ENCODE data around the gene ZFYVE28. TPM values are rescaled to one million over a fixed set of nuclear protein-coding genes. Genes with fewer than 3 reads are reported as not detected.
A peak's percentile ranks its signal among the peaks of the same experiment; 100 is the strongest.

ZFYVE28 gene
- total and polyA plus RNA-seq, 2 donors from 2014 or later = 8.0 to 18.9 TPM

- Histone ChIP-seq H3K27ac (ENCODE audit: low read depth in 2 of 2, low read length in 2 of 2) (no peak overlapping the region), H3K36me3 (ENCODE audit: control insufficient read depth in 2 of 3, insufficient read depth in 3 of 3, low read length in 3 of 3) (no peaks in the 10 kb centered on the region), H3K4me3 (ENCODE audit: low read length in 3 of 3) (no peak overlapping the region), H3K9ac (ENCODE audit: low read length in 3 of 3) (no peak overlapping the region), H3K4me1 (ENCODE audit: control insufficient read depth in 2 of 3, insufficient read depth in 2 of 3, low read depth in 1 of 3, low read length in 3 of 3) (peaks cover 0 to 21% (median 17%) of the 10 kb centered on the region in 3 donors), H3K27me3 (ENCODE audit: control insufficient read depth, insufficient read depth, low read length) (no peaks in the 10 kb centered on the region), H3K9me3 (ENCODE audit: control insufficient read depth in 2 of 3, insufficient read depth in 1 of 3, low read length in 3 of 3) (no peaks in the 10 kb centered on the region)
- FAIRE-seq (no peak), DNase-seq (peak in 2 of 5 donors; percentile 40 to 49)
- intact Hi-C loops (cut with DNase I) = no loop called here
- TF ChIP-seq CTCF (IDR thresholded peaks at IDR 0.05; ENCODE audit: borderline replicate concordance, extremely low read depth, insufficient read depth) = no peak
Measured at GRCh38 chr4:2361366-2362265, 56.8 kb downstream of the ZFYVE28 start.

GRCh38 chr4:2360396-2360730 lies 58.1 kb downstream of the ZFYVE28 start:
- no peaks in the 10 kb centered on the region for H3K9me3 ChIP-seq (ENCODE audit: control insufficient read depth in 2 of 3, insufficient read depth in 1 of 3, low read length in 3 of 3)
- TF ChIP-seq CTCF (IDR thresholded peaks at IDR 0.05; ENCODE audit: borderline replicate concordance, extremely low read depth, insufficient read depth) = no peak
- FAIRE-seq (no peak), DNase-seq (no peak)
- H3K27ac ChIP-seq (ENCODE audit: low read depth in 2 of 2, low read length in 2 of 2) = no peak overlapping the region
- intact Hi-C loops (cut with DNase I) = no loop called here
- peaks cover 0 to 17% (median 14%) of the 10 kb centered on the region in 3 donors for H3K4me1 ChIP-seq (ENCODE audit: control insufficient read depth in 2 of 3, insufficient read depth in 2 of 3, low read depth in 1 of 3, low read length in 3 of 3)
- H3K9ac ChIP-seq (ENCODE audit: low read length in 3 of 3) = no peak overlapping the region
- H3K27me3 ChIP-seq (ENCODE audit: control insufficient read depth, insufficient read depth, low read length) = no peaks in the 10 kb centered on the region
- H3K4me3 ChIP-seq (ENCODE audit: low read length in 3 of 3) = no peak overlapping the region
- H3K36me3 ChIP-seq (ENCODE audit: control insufficient read depth in 2 of 3, insufficient read depth in 3 of 3, low read length in 3 of 3) = no peaks in the 10 kb centered on the region

- TF ChIP-seq CTCF (IDR thresholded peaks at IDR 0.05; ENCODE audit: borderline replicate concordance, extremely low read depth, insufficient read depth) = no peak
- intact Hi-C loops (cut with DNase I) = no loop called here
- Histone ChIP-seq H3K4me3 (ENCODE audit: low read length in 3 of 3) (no peak overlapping the region), H3K36me3 (ENCODE audit: control insufficient read depth in 2 of 3, insufficient read depth in 3 of 3, low read length in 3 of 3) (no peaks in the 10 kb centered on the region), H3K27me3 (ENCODE audit: control insufficient read depth, insufficient read depth, low read length) (no peaks in the 10 kb centered on the region), H3K9ac (ENCODE audit: low read length in 3 of 3) (no peak overlapping the region), H3K4me1 (ENCODE audit: control insufficient read depth in 2 of 3, insufficient read depth in 2 of 3, low read depth in 1 of 3, low read length in 3 of 3) (peaks cover 0 to 17% (median 14%) of the 10 kb centered on the region in 3 donors), H3K27ac (ENCODE audit: low read depth in 2 of 2, low read length in 2 of 2) (no peak overlapping the region), H3K9me3 (ENCODE audit: control insufficient read depth in 2 of 3, insufficient read depth in 1 of 3, low read length in 3 of 3) (no peaks in the 10 kb centered on the region)
- FAIRE-seq (no peak), DNase-seq (peak in 1 of 5 donors; percentile 26)
Measured at GRCh38 chr4:2359591-2360395, 58.7 kb downstream of the ZFYVE28 start.
